GM21717 (cell line): Measurements from ENCODE around the gene HSP90B1.

Experiments used
- ATAC-seq: cut with Tn5 transposase; IDR thresholded peaks from one replicate; pipeline ENCODE4 v1.9.1; 2021; ENCODE audit warnings: mild to moderate bottlenecking, moderate library complexity; ENCODE audit not compliant: unreplicated experiment

The HSP90B1 gene

DNA sequence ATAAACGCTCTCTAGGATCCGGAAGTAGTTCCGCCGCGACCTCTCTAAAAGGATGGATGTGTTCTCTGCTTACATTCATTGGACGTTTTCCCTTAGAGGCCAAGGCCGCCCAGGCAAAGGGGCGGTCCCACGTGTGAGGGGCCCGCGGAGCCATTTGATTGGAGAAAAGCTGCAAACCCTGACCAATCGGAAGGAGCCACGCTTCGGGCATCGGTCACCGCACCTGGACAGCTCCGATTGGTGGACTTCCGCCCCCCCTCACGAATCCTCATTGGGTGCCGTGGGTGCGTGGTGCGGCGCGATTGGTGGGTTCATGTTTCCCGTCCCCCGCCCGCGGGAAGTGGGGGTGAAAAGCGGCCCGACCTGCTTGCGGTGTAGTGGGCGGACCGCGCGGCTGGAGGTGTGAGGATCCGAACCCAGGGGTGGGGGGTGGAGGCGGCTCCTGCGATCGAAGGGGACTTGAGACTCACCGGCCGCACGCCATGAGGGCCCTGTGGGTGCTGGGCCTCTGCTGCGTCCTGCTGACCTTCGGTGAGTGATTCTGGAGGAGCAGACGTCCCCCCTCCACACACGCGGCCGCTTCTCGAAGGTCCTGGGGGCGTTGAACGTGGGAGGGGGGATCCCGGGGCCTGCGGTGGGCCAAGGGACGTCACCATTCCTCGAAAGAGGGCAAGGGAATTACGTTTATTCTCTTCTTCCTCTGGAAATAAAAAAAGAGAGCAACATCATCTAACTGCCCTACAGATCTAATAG, at the start of gene HSP90B1:
Gene HSP90B1, plus strand, starts transcription at position 377 of the 753 bp plus-strand sequence. Its CDS starts 106 bp downstream, at position 483.
- peak; percentile 58 for ATAC-seq

DNA sequence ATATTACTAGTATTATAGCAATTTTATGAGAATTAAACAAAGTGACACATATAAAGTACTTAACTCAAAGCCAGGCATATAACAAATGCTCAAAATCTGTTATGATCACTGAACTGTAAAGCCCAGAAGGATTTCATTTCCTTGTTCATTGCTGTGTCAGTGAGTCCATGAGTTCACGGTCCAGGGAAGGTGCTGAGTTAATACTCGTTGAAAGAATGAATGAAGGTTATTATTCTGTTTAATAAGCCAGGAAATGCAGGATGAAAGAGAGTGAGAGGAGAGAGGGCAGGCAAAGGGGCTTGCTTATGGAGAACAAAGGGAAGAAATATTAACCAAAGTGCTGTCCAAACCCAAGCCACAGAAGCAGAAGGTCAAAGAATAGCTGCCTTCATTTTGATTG, 48.9 kb upstream of the HSP90B1 start:
- no peak for ATAC-seq

GRCh38 chr12:103882861-103883596, 47.2 kb upstream of the HSP90B1 start:
- ATAC-seq = no peak

- no peak for ATAC-seq
Observed at GRCh38 chr12:103883908-103884307, 46.3 kb upstream of the HSP90B1 start.

DNA sequence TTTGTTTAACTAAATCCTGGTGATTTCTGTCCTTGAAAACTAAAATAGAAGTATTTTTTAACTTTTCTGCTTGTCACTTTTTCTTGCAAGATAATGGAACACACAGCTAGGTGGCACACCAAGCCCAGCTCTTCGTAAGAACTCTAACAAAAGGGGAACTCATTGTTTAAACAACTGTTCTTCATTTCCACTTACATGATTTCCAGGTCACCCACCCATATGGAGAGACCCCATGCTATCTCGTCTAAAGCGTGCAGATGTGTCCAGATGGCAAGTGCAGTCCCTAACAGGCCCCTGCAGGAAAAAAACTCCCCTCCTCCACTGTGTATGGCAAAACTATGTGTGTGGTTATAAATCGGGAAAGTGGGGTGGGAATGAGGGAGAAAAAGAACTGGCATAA, 45.9 kb upstream of the HSP90B1 start:
- ATAC-seq = no peak

GRCh38 chr12:103886195-103886797, 43.9 kb upstream of the HSP90B1 start:
- no peak for ATAC-seq

GRCh38 chr12:103887738-103888137, 42.5 kb upstream of the HSP90B1 start:
- no peak for ATAC-seq

DNA sequence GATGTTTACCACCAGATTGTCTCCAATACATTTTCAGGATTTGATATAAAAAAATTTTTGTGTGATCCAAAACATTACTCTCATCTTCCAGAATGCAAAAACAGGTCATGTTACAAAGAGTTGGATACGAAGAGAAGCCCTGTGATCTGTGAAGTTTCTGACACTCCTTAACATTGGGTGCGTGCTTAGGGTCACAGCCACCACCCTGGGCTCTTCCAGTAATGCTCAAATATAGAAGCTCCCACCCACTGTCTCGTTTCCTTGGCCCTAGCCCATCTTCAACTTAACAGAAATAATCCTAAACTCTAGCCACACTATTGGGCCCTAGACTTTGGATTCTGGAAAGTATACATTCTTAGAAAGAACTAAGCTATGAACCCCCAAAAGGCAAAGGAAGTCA, 32.9 kb upstream of the HSP90B1 start:
- ATAC-seq = no peak

- no peak for ATAC-seq
Observed at GRCh38 chr12:103901518-103902173, 28.6 kb upstream of the HSP90B1 start.

- no peak for ATAC-seq
Observed at GRCh38 chr12:103903993-103904392, 26.2 kb upstream of the HSP90B1 start.

DNA sequence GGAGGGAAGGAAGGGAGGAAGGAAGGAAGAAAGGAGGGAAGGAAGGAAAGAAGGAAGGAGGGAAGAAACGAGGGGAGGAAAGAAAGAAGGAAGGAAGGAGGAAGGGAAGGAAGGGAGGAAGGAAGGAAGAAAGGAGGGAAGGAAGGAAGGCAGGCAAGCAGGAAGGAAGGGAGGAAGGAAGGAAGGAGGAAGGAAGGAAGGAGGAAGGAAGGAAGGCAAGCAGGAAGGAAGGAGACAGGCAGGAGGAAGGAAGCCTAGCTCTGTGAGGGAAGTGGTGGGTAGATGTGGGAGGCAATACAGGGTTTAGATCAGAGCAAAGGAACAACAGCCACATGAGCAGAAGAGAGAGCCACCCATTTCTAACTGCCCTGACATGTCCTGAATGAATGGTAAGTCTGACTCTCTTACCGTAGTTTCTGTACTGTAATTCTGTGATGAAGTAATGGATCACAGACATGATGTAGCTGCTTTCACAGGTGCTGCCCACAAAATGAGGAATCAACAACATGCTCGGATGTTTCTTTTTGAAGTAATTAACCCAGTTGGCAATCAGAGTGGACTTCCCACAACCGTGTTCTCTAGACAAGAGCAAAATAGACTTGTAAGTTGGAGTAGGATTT, 24.4 kb upstream of the HSP90B1 start:
- ATAC-seq = no peak

DNA sequence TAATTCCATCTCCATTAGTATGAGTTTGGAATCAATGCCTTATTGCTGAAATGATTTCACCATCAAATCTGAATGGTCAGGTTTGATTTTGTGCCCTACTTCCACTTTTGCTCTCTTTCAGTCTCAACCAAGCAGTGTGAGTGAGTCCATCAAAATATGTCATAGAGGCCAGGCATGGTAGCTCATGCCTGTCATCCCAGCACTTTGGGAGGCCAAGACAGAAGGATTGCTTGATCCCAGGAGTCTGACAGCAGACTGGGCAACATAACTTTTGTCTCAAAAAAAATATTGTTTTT, 22.0 kb upstream of the HSP90B1 start:
- ATAC-seq = no peak

DNA sequence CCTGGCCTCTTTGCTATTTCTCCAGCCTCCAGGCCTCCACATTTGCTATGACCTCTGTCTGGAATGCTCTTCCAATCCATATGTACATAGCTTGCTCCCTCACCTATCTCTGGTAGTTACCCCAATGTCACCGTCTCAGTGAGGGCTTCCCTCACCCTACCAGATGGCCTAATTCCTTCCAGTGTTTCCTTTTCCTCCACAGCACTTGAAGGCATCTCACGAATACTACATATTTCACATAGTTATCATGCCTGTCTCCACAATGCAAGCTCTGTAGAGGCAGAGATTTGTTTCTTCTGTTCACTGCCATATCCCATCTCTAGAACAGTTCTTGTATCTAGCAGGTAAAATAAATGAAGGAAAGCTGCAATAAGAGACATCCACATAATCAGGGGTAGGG, 21.3 kb upstream of the HSP90B1 start:
- no peak for ATAC-seq

DNA sequence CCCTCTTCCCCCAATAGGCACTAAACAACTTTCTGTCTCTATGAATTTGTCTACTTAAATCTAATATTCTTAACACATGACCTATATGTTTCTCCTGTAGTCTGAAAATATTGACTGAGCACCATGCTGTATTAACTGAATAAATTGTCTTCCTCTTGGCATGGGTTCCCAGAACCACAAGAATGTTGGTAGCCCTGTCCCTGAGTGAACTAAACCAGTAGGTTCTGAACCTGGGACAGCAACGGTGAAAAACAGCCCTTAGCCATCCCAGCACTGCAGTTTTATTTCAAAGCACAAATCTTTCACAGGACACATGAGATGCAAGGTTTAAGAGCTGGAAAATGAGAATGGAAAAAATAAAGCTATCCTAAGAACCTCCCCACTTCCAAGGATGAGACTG, 20.4 kb upstream of the HSP90B1 start:
- ATAC-seq = no peak

DNA sequence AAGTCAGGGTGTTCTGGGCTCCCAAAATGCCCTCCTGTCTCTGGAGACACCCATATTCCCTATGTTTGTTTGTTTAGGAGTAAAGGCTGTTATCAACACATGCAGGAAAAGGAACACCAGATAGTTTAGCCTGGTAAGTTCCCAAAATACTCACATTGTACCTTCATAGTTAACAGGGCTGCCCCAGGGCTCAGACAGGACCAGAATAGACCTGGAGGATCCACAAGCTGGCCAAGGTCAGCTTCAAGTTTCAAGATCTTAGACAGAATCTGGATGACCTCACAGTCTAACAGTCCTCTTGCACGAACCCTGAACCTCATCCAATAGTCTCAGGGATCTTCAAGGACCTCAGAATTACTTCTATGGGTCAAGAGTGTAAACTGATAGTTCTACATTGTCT, 18.1 kb upstream of the HSP90B1 start:
- no peak for ATAC-seq

DNA sequence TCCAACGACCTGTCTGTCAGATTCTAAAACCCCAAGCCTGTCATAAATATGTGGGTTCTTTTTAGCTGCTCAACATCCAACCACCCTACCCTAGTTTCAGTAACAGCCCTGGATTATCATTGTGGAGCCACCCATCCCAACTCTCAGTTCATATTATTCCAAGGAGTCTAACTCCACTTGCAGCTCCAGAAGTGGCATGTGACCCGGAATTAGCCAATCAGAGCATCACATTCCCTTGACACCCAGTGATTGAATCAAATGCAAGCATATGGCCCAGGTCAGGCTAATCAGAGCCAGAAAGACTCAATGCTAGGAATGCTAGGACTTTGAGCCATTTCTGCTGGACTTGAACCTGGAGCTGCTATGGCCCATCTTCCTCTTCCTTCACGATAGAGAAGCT, 17.1 kb upstream of the HSP90B1 start:
- no peak for ATAC-seq

- ATAC-seq = no peak
Observed at GRCh38 chr12:103915306-103915705, 14.9 kb upstream of the HSP90B1 start.

GRCh38 chr12:103917873-103918272, 12.3 kb upstream of the HSP90B1 start:
- ATAC-seq = no peak

DNA sequence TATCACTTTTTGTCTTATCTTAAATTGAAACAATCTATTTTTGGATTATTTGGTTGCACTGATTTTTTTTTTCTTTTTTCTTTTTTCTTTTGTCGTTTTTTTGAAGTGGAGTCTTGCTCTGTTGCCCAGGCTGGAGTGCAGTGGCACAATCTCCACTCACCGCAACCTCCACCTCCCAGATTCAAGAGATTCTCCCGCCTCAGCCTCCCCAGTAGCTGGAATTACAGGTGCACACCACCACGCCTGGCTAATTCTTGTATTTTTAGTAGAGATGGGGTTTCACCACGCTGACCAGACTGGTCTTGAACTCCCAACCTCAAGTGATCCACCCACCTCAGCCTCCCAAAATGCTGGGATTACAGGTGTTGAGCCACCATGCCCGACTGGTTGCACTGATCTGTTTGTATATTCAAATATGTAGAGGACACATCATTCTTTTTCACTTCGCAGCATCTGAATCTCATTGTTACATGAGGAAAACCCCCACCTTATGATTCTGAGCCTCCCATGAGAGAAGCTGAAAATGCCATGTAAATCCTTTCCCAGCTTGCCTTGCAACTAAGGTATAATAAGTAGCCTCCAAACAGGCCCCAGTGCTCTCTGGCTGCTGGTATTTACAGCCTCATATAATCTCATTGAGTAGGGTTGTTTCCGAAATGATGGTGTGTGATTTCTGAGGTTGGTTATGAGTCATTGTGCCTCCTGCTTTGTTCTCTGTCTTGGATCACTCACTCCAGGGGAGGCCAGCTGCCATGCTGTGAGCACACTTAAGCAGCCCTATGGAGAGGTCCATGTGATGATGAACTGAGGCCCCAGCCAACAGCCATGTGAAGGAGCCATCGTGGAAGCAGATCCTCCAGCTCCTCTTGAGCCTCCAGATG, 5.2 kb upstream of the HSP90B1 start:
- peak; percentile 40 for ATAC-seq

DNA sequence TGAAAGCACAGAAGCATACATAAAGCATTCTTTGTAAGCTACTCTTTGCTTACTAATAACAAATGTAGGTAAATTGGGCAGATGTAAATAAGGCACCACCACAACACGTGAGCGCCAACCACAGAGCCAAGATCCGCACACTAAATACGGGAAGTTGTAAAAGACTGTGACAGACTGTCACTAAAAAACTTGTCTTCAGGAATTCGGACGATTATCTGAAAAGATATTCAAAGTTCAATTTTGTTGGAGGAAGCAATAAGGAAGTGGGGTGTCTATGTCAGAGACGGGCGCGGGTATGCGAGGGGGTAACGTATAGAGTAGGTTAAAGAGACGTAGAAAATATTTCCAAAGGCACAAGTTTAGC, 1.5 kb upstream of the HSP90B1 start:
- peak; percentile 25 for ATAC-seq
